Neural progenitor cell (in vitro differentiated cells): ENCODE data around the gene ATP13A3.

ENCODE experiments used
- EZH2 ChIP-seq: fragments of 200-600 bp; sonication (generic); IDR thresholded peaks from 2 replicates; pipeline ENCODE4 v1.6.1; 2017; ENCODE audit warnings: antibody characterized with exemption, mild to moderate bottlenecking, moderate library complexity
- EZH2phosphoT487 ChIP-seq: fragments of 200-600 bp; sonication (generic); IDR thresholded peaks from 2 replicates; pipeline ENCODE4 v1.6.1; 2017; ENCODE audit warnings: antibody characterized with exemption
- TF ChIP-seq, protein P1 (sequence below): fragments of 200-600 bp; sonication (generic); IDR thresholded peaks from 2 replicates; pipeline ENCODE4 v1.5.1; 2017; ENCODE audit warnings: antibody characterized with exemption, mild to moderate bottlenecking

- TF ChIP-seq EZH2phosphoT487 (no peak), EZH2 (no peak)
- TF ChIP-seq, protein P1, sequence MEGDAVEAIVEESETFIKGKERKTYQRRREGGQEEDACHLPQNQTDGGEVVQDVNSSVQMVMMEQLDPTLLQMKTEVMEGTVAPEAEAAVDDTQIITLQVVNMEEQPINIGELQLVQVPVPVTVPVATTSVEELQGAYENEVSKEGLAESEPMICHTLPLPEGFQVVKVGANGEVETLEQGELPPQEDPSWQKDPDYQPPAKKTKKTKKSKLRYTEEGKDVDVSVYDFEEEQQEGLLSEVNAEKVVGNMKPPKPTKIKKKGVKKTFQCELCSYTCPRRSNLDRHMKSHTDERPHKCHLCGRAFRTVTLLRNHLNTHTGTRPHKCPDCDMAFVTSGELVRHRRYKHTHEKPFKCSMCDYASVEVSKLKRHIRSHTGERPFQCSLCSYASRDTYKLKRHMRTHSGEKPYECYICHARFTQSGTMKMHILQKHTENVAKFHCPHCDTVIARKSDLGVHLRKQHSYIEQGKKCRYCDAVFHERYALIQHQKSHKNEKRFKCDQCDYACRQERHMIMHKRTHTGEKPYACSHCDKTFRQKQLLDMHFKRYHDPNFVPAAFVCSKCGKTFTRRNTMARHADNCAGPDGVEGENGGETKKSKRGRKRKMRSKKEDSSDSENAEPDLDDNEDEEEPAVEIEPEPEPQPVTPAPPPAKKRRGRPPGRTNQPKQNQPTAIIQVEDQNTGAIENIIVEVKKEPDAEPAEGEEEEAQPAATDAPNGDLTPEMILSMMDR = no peak
Observed at GRCh38 chr3:194439881-194440550, 46.8 kb downstream of the ATP13A3 start.
